ENCODE data around the gene ZCCHC8.
A peak's percentile ranks its signal among the peaks of the same experiment; 100 is the strongest.
"Not testable (repeated sequence)": the region's sequence is repeated elsewhere in the genome, so short reads cannot be mapped to it uniquely, and the experiment has no call there.

The ZCCHC8 gene

DNA sequence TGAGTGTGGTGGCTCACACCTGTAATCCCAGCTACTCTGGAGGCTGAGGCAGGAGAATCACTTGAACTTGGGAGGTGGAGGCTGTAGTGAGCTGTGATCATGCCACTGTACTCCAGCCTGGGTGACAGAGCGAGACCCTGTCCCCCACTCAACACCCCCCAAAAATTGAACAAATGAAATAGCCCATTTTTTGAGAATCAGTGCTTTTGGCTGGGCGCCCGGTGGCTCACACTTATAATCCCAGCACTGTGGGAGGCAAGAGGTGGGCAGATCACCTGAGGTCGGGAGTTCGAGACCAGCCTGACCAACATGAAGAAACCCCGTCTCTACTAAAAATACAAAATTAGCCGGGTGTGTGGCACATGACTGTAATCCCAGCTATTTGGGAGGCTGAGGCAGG is 30.2 kb downstream of the ZCCHC8 start:
- peak; percentile 27 for DNase-seq

DNA sequence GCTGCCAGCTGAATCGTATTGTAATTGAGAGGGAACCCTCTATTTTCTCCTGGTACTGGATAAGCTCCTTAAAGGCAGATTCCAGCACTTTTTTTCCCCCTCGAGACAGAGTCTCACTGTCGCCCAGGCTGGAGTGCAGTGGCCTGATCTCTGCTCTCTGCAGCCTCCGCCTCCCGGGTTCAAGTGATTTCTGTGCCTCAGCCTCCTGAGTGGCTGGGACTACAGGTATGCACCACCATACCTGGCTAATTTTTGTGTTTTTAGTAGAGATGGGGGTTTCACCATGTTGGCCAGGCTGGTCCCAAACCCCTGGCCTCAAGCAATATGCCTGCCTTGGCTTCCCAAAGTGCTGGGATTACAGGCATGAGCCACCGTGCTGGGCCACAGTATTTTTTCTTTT is 30.9 kb downstream of the ZCCHC8 start:
- DNase-seq: peak; percentile 47

DNA sequence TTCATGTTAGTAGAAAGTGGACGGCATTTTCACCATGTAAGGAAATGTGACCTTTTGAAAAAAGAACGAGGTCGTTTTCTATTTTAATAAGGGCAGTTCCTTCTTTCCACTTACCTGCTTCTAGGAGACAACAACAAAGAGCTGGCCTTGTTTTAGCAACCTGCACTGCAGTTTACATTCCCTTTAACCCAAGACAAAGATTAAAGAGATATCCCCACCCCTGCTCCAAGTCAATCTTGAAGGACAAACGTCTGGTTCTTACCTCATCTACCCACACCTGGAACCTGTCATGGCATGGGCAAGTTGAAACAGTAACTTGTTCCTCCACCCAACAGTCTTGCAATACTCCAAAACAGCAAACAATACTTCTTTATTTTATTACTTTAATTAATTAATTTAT is 32.7 kb downstream of the ZCCHC8 start:
- DNase-seq: no peak

DNA sequence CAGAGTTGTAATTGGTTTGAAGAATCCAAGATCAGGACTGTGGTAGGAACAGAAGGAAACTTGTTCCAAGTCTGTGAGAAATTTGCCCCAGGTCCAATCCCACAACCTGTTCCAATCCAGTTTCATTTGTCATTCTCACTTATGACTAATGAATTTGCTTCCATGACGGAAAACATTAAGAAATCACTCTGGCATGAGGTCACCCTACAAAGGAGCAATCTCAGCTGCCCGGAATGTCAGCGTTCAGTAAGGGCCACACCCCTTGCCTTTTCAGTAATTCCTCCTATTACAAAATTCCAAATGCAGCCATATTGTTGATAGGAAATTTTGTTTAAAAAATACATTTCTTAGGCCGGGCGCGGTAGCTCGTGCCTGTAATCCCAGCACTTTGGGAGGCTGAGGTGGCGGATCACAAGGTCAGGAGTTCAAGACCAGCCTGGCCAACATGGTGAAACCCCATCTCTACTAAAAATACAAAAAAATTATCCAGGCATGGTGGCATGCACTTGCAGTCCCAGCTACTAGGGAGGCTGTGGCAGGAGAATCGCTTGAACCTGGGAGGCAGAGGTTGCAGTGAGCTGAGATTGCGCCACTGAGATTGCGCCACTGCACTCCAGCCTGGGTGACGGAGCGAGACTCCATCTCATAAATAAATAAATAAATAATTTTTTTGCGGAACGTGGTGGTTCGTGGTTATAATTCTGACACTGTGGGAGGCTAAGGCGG is 36.3 kb downstream of the ZCCHC8 start:
- not testable (repeated sequence) for DNase-seq

DNA sequence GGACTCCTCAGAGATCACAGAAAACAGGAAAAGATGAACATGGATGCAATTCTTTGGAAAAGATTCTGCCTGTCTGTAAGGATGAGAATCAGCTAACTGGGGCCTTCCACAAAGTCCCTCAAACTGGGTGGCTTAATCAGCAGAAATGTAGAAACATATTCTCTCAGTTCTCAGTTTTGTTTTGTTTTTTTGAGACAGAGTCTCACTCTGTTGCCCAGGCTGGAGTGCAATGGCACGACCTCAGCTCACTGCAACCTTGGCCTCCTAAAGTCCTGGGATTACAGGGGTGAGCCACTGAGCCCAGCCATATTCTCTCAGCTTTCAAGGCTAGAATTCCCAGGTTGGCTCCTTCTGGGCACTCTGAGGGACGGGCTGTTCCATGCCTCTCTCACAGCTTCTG is 40.1 kb downstream of the ZCCHC8 start:
- DNase-seq: no peak

DNA sequence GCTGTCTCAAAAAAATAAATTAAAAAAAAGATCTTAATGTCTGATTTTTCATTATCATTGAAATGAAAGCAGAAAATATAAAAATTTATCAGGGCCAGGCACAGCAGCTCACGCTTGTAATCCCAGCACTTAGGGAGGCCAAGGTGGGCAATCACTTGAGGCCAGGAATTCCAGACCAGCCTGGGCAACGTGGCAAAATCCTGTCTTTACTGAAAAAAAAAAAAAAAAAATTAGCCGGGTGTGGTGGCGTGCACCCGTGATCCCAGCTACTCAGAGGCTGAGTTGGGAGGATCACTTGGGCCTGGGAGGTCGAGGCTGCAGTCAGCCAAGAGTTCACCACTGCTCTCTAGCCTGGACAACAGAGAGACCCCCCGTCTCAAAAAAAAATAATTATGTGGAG is 40.7 kb downstream of the ZCCHC8 start:
- DNase-seq: no peak

DNA sequence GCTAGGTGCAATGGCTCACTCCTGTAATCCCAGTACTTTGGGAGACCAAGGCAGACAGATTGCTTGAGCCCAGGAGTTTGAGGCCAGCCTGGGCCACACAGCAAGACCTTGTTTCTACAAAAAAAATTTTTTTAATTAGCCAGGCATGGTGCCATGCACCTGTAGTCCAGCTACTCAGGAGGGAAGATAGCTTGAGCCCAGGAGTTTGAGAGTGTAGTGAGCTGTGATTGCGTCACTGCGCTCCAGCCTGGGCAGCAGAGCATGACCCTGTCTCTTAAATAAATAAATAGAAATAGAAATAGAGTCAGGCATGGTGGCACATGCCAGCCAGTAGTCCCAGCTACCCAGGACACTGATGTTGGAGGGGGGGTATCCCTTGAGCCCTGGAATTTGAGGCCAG is 41.5 kb downstream of the ZCCHC8 start:
- no peak for DNase-seq

DNA sequence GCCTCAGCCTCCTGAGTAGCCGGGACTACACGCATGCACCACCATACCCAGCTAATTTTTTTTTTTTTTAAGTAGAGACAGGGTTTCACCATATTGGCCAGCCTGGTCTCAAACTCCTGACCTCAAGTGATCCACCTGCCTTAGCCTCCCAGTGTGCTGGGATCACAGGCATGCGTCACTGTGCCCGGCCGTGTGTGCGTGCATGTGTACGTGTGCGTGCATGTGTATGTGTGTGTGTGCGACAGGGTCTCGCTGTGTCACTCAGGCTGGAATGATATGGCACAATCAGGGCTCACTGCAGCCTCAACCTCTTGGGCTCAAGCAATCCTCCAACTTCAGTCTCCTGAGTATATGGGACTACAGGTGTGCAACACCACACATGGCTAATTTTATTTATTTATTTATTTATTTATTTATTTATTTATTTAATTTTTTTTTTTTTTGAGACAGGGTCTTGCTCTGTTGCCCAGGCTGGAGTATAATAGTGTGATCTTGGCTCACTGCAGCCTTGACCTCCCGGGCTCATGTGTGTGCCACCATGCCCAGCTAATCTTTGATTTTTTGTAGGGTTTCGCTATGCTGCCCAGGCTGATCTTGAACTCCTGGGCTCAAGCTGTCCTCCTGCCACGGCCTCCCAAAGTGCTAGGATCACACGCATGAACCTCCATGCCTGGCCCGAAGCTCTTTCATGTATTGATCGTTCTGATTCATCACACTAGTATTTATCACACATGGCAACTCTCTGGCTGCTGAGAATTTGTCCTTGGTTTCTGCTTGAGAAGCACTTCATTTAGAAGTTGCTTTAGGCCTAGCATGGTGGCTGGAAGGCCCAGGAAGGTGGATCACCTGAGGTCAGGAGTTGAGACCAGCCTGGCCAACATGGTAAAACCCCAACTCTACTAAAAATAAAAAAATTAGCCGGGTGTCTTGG is 42.4 kb downstream of the ZCCHC8 start:
- no peak for DNase-seq

DNA sequence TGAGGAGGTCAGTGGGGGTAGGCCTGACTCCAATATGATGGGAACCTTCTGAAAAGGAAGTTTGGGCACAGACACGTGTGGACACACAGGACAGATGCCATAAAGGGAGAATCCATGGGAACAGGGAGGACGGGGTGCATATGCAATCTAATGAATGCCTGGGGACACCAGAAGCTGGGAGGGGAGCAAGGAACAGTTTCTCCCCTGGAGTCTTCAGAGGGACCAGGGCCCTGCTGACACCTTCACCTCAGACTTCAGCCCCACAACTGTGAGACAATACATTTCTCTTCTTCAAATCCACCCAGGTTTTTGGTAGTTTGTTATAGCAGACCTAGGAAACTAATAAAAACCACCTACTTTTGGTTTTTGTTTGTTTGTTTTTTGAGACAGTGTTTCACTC is 43.1 kb downstream of the ZCCHC8 start:
- no peak for DNase-seq

DNA sequence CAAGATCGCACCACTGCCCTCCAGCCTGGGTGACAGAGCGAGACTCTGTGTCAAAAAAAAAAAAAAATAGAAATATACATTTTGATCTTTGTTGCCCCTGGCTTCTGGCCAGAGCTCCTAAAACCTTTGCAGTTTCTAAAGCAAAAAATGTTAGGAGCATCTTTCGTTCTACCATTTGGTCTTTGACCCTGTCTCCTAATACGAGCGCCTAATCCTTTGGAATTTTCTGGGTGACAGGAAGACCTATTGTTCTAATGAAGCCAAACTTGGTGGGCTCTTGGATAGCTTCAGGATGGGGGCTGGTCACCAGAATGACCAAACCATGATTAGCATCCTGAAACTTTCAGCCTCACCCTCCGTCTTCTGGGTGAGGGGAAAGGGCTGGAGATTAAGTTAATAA is 46.0 kb downstream of the ZCCHC8 start:
- no peak for DNase-seq

DNA sequence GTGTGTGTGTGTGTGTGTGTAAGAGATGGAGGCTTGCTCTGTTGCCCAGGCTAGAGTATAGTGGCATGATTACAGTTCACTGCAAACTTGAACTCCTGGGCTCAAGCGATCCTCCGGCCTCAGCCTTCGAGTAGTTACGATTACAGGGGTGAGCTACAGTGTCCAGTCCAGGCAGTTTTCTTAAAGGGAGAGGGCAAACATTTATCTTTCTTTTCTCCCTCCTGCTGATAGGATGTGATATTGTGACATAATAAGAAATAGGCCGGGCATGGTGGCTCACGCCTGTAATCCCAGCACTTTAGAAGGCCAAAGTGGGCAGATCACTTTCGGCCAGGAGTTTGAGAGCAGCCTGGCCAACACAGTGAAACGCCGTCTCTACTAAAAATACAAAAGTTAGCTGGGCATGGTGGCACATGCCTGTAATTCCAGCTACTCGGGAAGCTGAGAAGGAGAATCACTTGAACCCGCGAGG is 46.4 kb downstream of the ZCCHC8 start:
- no peak for DNase-seq

DNA sequence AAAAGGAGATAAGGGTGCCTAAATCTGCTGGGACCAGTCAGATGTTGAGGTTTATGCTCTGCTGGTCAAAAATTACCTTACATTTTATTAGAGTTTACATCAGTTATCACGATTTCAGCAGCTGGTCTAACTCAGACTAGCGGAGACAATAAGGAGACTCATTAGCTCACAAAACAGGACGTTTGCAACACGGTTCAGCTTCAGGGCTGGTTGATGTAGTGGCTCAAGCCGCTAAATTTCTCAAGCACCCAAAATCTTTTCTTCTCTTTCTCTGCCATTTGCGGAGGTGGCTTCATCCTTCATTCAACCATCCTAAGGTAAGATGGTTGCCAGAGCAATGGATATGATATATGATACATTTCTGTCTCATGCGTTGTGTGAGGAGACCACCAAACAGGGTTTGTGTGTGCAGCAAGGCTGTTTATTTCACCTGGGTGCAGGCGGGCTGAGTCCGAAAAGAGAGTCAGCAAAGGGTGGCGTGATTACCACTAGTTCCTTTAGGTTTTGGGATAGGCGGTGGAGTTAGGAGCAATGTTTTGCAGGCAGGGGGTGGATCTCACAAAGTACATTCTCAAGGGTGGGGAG is 47.9 kb downstream of the ZCCHC8 start:
- DNase-seq: no peak

DNA sequence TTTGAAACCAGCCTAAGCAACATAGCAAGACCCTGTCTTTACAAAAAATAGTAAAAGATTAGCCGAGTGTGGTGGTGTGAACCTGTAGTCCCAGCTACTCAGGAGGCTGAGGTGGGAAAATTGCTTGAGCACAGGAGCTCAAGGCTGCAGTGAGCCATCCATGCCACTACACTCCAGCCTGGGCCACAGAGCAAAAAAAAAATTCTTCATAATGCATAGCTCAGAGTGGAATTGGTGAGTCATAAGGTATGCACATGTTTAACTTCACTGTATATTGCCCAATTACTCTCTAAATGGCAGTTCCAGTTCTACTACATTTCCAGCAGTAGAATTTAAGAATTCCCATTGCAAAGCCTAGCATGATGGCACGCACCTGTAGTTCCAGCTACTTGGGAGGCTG is 51.4 kb downstream of the ZCCHC8 start:
- DNase-seq: peak; percentile 28

DNA sequence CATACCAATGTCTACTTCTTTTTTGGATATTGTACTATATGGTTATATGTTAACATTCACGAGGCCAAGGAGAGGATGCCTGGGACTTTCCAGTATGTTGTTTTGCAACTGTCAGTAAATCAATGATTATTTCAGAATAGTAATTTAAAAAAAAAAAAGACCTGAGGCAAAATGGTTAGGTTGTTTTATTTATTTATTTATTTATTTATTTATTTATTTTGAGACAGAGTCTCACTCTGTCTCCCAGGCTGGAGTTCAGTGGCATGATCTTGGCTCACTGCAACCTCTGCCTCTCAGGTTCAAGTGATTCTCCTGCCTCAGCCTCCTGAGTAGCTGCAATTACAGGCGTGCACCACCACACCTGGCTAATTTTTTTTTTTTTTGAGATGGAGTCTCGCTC is 52.9 kb downstream of the ZCCHC8 start:
- not testable (repeated sequence) for DNase-seq

DNA sequence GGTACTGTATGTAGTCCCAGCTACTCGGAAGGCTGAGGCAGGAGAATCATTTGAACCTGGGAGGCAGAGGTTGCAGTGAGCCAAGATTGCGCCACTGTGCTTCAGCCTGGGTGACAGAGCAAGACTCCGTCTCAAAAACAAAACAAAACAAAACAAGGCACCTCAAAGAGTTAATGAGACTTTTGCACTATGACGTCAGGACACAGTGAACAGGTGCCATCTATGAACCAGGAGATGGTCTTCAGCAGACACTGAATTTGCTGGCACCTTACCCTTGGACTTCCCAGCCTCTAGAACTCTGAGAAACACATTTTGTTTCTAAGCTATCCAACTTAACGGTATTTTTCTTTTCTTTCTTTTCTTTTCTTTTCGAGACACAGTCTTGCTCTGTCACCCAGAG is 54.3 kb downstream of the ZCCHC8 start:
- not testable (repeated sequence) for DNase-seq

DNA sequence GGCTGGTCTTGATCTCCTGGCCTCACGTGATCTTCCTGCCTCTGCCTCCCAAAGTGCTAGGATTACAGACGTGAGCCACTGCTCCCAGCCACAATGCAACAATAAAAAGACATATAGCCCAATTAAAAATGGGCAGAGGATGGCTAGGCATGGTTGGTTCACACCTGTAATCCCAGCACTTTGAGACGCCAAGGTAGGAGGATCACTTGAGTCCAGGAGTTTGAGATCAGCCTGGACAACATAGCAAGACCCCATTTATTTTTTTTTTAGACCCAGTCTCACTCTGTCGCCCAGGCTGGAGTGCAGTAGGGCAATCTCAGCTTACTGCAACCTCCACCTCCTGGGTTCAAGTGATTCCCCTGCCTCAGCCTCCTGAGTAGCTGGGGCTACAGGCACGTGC is 56.7 kb downstream of the ZCCHC8 start:
- DNase-seq: not testable (repeated sequence)

DNA sequence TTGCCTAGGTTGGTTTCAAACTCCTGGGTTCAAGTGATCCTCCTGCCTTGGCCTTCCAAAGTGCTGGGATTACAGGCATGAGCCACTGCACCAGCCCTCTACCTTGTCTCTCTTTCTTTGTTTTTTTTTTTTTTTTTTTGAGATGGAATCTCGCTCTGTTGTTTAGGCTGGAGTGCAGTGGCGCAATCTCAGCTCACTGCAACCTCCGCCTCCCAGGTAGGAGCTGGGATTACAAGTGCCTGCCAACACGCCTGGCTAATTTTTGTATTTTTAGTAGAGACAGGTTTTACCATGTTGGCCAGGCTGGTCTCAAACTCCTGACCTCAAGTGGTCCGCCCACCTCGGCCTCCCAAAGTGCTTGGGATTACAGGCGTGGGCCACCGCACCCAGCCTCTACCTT is 61.9 kb downstream of the ZCCHC8 start:
- not testable (repeated sequence) for DNase-seq

DNA sequence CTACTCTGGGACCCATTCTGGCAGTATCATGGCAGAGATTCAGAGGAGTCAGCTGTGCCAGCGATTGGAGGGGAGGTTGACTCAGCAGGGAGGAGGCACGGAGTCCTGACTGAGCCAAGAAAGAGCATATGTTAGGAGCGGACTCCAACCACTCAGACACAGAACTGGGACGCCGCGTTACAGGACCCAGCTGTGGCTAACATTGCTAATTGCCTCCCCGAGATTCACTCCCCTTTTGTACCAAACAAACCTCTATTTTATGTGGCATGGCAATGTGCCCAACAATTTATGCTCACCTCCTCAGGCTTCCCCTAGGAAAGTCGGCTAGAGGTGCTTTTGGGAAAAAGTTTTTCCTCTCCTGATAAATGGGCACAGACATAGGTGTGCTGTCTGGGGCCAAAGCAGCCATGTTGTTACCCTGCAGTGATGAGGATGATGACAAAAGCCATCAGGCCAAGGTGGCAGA is 63.0 kb downstream of the ZCCHC8 start:
- DNase-seq: no peak

DNA sequence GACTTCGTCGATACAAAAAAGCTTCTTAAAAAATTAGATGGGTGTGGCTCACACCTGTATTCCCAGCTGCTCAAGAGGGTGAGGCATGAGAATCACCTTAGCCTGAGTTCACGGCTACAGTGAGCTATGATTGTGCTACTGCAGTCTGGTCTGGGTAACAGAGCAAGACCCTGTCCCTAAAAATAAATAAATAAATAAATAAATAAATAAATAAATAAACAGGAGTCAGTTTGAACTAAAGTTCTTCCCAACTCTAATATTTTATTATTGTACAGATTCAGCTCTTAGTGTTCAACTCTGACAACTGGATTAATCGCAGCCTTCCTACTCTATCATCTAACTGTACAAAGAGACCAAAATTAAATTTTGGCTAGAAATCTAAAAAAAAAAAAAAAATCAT is 65.5 kb downstream of the ZCCHC8 start:
- no peak for DNase-seq

DNA sequence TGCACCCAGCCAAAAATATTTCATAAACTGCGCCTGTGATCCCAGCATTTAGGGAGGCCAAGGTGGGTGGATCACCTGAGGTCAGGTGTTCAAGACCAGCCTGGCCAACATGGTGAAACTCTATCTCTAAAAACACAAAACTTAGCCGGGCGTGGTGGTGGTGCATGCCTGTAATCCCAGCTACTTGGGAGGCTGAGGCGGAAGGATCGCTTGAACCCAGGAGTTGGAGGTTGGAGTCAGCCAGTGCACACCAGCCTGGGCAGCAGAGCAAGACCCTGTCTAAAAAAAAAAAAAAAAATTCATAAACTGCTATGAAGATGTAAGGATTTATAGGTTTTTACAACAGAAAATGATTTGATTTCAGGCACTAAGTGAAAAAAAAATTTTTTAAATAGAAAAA is 71.7 kb downstream of the ZCCHC8 start:
- not testable (repeated sequence) for DNase-seq

DNA sequence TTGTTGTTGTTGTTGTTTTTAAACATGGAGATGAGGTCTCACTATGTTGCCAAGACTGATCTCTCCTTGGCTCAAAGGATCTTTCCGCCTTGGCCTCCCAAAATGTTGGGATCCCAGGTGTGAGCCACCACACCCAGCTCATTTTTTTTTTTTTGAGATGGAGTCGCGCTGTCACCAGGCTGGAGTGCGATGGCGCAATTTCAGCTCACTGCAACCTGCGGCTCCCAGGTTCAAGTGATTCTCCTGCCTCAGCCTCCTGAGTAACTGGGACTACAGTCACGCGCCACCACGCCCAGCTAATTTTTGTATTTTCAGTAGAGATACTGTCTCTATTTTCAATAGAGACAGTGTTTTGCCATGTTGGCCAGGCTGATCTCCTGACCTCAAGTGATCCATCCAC is 73.3 kb downstream of the ZCCHC8 start:
- no peak for DNase-seq

DNA sequence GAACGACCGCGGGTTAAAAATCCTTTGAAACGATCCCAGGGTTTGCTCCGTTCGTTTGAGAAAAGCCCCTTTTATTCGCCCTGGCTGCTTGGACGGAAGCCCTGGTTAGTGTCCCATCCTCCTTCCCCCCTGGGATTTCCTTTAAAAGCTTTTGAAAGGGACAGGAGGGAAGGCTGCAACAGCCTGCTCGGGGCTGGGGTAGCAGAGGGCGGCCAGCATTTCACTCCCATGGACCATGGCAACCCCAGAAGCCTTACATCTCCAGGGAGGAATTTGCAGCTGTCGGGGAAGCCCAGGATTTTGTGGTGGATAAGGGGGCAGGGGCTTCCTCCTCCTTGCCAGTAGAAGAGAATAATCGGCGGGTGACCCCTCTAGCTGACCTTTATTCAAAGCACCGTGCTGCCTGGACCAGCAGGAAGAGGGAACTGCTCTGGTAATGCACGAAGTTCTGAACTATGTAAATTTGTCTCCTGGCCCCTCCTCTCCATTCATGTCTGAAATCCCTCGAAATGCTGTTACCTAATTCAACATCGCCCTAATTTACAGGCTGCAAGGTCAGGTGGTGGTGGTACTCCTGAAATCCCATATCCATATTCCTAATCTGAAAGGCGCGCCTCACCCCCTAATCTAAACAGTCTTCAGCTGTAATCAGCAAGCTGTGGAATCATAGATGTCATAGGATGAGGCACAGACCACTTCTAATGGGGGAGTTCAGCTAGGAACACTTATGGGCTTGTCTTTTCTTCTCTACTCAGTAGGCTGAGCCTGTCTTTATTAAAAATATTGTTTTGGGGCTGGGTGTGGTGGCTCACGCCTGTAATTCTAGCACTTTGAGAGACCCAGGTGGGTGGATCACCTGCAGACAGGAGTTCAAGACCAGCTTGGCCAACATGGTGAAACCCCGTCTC is 77.2 kb downstream of the ZCCHC8 start:
- no peak for DNase-seq

Data from activated effector memory CD4-positive, alpha-beta T cell treated with anti-CD3 and anti-CD28 coated beads, Interleukin-2, amount 50 U/mL, for 16 hours (primary cell).